GM21717 (cell line): ENCODE measurements around the gene NRROS.

Experiments used
- ATAC-seq: cut with Tn5 transposase; IDR thresholded peaks from one replicate; pipeline ENCODE4 v1.9.1; 2021; ENCODE audit warnings: mild to moderate bottlenecking, moderate library complexity; ENCODE audit not compliant: unreplicated experiment

Gene NRROS

DNA sequence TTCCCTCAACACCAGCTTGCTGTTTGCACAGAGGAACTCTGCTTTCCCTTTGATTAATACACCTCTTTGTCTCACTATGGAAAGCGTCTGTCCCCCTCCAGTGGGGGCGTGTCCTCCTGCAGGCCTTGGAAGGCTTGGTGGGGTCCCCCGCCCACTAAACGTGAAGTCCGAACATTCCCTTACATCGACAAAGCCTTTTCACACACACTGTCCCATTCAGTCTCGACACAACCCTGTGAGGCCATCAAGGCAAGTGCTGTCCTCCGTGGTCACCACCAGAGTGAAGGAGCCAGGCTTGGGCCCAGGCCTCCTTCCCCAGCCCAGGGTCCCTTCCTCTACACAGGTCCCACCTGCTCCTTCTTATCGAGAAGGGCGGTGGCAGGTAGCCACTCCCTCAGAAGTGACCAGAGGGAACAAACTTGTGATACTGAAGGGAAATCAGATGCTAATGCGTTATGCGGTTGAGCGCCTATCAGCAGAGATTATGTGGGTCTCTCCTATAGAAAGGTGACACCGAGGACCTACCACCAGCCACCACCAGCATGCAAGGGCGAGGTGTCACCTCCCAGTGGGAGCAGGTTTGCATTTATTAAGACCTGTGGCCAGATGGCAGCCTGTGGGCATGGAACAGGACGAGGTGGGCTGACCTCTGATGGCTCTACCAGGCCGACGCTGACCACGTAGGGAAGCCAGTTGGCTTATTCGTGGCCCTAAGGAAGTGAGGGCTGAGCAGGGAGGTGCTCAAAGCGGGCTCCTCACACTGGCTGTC, 6.6 kb downstream of the NRROS start:
- no peak for ATAC-seq

DNA sequence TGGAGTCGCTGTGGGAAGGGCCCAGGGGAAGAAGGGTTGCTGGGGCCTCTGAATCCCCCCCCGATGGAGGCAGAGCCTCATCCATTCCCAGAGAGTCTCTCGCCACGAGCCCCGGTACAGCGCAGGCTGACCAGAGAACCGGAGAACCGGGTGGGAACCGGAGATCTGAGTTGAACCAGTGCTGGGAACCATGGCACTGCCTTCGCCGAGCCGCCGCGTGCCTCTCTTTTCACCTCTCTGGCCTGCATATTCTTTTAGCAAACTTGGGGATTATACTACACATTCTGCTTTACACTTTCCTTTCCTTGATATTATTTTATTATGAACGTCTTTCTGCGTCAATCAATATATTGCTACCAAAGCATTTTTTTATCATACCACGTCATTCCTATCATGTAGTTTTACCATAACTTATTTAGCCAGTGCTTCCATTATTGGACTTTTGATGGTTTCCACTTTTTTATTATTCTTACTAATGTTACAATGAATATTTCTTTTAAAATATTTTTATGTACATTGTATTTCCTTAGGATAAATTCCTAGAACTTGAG, 7.2 kb downstream of the NRROS start:
- no peak for ATAC-seq

DNA sequence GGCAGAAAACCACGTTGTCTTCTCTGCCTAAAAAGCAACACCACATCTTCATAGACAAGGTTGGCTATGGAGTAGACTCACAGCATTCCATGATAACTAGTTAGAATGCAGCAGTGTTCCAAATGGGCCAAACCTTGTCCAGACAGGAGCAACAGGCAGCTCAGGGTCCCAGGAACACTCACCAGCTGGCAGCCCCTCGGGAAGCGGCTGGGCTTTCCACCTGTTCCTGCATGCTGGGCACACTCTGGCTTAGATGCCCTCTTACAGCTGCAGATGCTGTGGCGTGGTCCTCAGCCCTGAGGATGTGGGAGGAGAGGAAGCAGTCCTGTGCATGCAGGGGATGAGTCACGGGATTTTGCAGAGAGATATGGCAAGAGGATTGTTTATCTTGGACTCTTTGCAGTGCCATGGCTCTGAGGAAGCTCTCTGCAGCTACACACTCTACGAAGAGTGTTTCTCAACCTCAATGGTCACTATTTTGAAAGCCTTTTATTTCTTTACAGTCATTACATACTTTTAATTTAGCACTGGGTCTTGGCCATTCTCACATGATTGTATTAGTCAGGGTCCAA, 11.3 kb downstream of the NRROS start:
- no peak for ATAC-seq

DNA sequence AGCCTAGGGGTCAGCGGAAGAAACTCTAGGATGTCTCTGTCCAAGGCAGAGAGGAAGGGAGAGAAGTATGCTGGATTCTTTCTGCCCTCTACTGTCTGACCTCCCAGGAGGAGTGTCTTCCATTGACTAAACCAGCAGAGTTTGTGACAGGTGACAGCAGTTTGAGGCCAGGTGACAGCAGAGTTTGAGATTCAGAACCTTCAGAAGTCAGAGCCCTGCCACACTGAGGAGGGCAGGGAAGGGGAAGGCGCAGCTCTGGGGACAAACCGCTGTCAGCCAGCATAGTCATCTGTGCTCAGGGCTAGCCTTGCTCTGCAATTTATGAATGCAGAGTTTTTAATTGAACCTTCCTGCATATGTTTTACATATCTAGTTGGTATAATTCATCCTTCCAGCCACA, 12.3 kb downstream of the NRROS start:
- ATAC-seq = no peak

DNA sequence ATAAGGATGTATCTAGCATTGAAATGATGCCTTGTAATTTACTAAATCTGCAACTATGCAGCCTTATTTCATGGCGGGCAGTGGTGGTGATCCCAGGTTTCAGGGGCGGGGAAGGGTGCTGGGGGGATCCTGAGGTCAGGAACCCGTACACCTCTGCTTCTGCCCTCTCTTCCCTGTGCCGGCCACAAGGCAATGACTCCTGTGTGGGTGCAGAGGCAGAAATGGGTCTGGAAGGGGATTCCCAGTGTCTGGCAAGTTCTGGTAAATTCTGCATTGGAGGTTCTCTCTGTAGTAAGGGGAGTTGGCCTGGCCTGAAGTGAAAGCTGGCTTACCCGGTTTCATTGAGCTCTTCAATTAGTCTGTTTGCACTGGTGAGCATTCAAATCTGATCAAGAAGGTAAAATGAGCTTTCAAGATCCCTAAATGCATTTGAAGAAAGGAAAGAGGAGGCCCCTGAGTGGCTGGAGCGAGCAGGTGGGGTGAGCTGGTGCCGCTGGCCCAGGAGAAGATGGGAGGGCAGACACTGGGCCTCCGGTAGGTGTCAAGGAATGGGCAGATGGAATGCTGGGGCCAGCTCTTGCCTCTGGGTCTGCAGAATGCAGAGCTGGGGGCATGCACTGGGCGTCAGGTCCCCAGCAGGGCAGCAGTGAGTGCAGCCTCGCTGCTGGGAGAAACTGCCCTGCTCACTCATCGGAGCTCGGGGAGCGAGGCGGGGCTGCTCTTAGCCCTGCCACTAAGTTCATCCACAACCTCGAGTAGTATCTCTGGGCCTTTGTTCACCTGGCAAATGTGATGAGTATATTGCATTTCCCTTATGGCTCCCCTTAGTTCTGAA, 13.7 kb downstream of the NRROS start:
- ATAC-seq = no peak

DNA sequence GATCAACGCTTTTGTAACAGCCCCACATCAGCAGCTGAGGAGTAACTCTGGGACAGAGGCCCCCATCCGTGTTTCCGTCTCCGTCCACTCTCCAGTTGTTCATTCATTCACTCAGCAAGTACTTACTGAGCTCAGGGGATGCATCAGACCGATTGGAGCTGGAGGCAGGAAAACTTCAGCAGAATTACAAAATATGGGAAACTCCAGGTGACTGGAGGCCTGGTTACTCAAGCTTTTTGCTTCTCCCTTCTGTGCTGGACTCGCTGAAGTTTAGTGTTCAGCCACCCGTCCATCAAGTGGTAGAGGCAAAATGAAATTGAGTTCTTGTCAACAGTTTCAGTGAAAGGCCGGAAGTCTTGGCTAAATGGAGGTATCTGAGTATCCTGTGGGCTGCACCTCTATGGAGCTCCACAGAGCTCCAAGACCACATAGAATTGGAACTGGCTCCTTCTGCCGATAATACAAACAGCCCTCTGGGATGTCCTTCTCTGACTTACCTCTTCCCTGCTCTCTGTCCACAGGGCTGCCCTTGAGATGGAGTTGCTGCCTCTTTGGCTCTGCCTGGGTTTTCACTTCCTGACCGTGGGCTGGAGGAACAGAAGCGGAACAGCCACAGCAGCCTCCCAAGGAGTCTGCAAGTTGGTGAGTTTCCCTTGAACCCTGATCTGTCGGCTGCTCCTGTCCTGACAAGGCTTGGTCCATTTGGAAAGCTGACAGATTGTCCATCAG, 14.7 kb downstream of the NRROS start:
- ATAC-seq = no peak

DNA sequence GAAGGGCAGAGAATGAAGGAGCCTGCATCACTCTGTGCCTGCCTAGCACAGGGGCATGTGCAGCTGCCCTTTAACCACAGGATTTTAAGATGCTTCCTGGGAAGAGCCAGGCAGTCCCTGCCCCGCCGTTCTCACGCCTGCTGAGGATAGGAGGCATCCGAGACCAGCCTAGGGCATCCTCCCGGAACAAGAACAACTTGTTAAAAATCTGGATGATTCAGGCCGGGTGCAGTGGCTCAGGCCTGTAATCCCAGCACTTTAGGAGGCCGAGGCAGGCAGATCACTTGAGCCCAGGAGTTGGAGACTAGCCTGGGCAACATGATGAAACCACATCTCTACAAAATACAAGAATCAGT, 15.2 kb downstream of the NRROS start:
- no peak for ATAC-seq

DNA sequence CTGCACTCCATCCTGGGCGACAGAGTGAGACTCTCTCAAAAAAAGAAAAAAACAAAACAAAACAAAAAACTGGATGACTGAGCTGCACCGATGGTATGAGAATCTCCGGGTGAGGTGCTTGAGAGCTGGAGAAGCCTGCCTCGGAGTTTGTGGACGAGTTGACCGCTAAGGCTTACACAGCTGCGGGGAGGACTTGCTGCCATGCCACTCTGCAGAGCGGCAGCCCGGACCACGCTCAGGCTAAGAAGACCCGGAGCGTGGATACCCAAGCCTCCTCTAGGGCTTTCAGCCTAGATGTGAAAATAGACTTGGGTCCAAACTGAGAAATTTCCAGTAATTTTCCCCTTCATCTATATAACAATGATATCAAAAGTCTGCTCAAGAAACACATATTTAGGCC, 16.0 kb downstream of the NRROS start:
- no peak for ATAC-seq

DNA sequence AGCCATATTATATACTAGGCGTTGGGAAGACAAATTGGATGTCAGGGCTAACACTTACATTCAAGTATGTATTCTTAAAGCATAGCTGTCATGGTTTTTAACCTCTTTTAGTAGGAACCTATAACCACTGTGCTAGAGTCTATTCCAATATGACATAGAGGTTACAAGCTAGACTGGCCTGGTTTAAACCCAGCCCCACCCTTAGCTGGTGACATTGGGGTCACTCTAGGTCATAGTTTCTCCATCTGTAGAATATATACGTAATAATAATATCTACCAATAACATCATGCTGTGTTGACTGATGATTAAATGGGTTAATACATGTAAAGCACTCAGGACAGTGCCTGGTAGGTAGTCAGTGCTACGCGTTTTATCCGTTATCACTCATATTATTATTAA, 16.7 kb downstream of the NRROS start:
- no peak for ATAC-seq

DNA sequence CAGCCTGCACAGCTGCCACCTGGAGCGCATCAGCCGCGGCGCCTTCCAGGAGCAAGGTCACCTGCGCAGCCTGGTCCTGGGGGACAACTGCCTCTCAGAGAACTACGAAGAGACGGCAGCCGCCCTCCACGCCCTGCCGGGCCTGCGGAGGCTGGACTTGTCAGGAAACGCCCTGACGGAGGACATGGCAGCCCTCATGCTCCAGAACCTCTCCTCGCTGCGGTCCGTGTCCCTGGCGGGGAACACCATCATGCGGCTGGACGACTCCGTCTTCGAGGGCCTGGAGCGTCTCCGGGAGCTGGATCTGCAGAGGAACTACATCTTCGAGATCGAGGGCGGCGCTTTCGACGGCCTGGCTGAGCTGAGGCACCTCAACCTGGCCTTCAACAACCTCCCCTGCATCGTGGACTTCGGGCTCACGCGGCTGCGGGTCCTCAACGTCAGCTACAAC, 20.4 kb downstream of the NRROS start:
- no peak for ATAC-seq

DNA sequence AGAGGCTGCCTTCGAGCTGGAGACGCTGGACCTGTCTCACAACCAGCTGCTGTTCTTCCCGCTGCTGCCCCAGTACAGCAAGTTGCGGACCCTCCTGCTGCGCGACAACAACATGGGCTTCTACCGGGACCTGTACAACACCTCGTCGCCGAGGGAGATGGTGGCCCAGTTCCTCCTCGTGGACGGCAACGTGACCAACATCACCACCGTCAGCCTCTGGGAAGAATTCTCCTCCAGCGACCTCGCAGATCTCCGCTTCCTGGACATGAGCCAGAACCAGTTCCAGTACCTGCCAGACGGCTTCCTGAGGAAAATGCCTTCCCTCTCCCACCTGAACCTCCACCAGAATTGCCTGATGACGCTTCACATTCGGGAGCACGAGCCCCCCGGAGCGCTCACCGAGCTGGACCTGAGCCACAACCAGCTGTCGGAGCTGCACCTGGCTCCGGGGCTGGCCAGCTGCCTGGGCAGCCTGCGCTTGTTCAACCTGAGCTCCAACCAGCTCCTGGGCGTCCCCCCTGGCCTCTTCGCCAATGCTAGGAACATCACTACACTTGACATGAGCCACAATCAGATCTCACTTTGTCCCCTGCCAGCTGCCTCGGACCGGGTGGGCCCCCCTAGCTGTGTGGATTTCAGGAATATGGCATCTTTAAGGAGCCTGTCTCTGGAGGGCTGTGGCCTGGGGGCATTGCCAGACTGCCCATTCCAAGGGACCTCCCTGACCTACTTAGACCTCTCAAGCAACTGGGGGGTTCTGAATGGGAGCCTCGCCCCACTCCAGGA, 21.1 kb downstream of the NRROS start:
- ATAC-seq = no peak

DNA sequence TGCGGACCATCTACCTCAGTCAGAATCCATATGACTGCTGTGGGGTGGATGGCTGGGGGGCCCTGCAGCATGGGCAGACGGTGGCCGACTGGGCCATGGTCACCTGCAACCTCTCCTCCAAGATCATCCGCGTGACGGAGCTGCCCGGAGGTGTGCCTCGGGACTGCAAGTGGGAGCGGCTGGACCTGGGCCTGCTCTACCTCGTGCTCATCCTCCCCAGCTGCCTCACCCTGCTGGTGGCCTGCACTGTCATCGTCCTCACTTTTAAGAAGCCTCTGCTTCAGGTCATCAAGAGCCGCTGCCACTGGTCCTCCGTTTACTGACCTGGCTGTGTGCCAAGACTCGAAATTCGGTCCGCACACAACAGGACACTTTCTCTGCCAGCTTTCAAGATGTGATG, 21.9 kb downstream of the NRROS start:
- no peak for ATAC-seq

DNA sequence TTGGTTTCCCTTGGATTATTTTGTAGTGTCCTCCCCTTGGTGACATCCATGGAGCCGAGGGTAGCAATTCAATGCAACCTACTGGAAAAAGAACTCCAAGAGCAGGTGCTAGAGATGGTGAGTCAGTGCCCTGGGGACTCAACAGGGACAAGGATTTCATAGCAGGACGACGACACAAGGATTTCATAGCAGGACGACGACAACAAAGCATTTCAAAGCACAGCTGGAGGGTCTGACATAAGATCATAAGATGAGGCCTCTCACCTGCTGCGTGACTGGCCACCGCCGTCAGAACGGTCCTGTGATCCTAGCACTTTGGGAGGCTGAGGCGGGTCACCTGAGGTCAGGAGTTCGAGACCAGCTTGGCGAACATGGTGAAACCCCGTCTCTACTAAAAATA, 22.5 kb downstream of the NRROS start:
- no peak for ATAC-seq

DNA sequence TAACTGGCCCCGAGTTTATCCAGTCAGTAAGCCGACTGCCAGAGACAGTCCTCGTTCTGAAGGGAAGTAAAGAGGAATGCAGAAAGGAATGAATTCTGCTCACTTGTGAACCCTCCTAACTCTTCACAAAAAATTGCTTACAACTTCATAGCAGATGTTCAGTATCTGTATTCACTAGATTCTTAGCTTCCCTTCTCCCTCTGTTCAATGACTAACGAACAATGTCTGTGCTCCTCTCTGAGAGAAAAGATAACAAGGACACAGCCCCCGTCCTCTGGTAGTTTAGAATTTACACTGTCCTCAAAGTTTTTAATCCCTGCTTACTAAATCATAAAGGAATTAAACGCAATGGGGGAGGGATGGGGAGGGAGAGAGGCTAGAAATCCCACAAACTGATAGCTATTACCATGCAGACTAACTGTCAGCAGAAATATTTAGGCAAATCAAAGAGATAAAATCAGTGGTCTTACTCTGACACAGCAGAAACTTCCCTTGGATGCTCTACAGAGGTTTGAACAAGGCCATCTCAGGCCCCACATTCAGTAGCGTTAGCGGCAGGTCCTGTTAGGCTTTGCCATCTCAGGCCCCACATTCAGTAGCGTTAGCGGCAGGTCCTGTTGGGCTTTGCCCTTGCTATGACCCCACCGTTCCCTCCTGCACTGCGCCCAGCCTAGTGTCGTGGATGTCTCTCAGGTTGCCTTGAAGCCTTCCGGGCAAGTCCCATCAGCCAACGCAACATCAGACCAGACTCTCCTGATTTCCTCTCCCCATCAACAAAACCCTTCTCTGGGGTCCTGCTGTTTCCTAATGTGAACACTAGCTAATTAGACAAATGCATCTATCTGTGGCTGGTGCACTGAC, 23.4 kb downstream of the NRROS start:
- no peak for ATAC-seq

DNA sequence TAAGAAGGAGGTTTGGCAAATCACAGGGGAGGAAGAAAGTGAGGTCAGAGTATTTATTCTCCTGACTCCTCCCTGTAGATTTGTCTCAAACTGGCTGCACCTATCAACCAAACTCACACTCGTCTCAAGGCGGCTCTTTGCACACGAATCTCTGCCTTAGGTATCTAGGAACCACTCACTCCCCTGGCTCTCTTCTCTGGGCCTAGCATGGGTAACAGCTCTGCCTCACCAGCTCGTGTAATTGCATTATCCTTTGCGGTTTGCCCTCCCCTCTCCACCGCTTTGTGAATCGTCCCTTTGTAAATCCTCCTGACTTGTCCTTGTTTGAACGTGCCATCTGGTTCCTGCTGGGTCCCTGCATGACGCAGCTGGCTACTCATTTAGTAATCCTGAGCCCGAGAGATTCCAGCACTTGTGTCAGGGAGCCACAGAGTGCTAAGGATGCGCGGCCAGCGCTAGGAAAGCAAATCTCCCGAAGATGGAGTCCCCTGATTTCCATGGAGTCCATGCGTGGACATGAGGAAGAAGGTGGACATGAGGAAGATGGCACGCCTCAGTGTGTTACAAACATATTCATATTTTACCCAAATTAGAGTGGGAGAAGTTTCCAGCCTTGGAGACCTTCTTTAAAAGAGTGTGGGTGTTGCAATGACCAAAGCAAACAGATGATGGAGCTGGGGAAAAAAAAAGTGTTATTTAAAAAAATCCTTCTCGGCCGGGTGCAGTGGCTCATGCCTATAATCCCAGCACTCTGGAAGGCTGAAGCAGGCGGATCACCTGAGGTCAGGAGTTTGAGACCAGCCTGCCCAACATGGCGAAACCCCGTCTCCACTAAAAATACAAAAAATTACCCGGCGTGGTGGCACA, 26.7 kb downstream of the NRROS start:
- no peak for ATAC-seq

DNA sequence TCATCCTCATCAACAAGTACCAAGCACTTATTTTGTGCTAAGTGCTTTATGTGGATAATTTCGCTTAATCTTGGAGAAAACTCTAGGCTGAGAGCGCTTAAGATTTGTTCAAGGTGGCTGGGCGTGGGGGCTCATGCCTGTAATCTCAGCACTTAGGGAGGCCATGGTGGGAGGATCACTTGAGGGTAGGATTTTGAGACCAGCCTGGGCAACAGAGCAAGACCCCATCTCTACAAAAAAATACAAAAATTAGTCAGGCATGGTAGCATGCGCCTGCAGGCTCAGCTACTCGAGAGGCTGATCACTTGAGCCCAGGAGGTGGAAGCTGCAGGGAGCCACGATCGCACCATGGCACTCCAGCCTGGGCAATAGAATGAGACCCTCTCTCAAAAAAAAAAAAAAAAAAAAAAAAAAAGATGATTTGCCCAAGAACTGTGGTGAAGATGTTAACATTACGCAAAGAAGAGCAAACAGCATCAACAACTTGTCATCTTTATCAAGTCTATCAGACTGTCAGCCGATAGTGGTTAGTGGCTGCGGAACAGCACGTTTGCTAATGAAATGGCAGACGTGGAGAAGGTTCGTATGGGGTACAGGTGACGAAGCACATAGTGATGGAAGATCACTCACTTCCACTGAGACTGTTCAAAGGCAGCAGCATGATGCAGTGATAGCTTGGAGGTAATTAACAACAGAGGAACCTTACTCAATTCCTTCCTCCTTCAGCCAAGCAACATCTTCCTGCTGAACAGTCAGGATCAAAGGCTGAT, 27.7 kb downstream of the NRROS start:
- no peak for ATAC-seq

DNA sequence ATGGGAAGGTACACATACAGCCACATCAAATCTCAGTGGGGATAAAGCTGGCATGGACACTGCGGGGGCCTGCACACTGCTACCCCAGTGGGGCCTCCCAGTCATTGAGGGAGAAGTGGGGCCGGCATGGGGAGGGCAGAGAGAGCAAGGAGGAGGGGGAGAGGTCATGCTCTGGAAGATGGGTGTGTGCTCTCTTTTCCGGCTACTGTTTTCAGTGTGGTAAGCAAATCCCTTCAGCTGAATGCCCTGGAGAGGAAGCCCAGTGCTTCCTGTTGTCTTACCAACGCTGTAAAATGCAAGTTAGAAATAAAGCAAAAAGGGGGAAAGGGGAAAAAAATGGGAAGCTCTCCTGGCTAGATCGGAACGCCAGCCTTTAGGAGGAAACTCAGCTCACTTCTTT, 30.8 kb downstream of the NRROS start:
- ATAC-seq = no peak

DNA sequence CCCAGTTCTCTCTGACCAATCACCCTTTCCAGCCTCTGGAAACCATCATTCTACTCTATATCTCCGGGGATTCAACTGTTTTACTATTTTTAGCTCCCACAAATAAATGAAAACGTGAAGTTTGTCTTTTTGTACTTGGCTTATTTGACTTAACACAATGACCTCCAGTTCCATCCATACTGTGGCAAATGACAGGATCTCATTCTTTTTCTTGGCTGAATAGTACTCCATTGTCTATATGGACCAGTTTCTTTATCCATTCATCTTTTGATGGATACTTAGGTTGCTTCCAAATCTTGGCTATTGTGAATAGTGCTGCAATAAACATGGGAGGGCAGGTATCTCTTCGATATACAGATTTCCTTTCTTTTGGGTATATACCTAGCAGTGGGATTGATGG, 34.1 kb downstream of the NRROS start:
- ATAC-seq = no peak
